Activated naive CD4-positive, alpha-beta T cell treated with anti-CD3 and anti-CD28 coated beads, Interleukin-2, amount 50 U/mL, for 16 hours (primary cell): Measurements from ENCODE around the gene CLSTN3.

ENCODE experiments used
- DNase-seq: peaks from one replicate; pipeline ENCODE4 v3.0.0-alpha.2; 2020

The CLSTN3 gene

GRCh38 chr12:7128681-7129286 is 1.4 kb upstream of the CLSTN3 start, which contains the start of gene RBP5:
Gene RBP5, minus strand, starts transcription at chr12:7128889. Its CDS starts 114 bp downstream, at chr12:7128775.
- no peak for DNase-seq

GRCh38 chr12:7129287-7129871 is 792 bp upstream of the CLSTN3 start:
- DNase-seq = no peak

GRCh38 chr12:7130701-7131501 is 730 bp downstream of the CLSTN3 start:
- DNase-seq = peak; percentile 40

GRCh38 chr12:7131502-7131866 is 1.3 kb downstream of the CLSTN3 start:
- DNase-seq = no peak

DNA sequence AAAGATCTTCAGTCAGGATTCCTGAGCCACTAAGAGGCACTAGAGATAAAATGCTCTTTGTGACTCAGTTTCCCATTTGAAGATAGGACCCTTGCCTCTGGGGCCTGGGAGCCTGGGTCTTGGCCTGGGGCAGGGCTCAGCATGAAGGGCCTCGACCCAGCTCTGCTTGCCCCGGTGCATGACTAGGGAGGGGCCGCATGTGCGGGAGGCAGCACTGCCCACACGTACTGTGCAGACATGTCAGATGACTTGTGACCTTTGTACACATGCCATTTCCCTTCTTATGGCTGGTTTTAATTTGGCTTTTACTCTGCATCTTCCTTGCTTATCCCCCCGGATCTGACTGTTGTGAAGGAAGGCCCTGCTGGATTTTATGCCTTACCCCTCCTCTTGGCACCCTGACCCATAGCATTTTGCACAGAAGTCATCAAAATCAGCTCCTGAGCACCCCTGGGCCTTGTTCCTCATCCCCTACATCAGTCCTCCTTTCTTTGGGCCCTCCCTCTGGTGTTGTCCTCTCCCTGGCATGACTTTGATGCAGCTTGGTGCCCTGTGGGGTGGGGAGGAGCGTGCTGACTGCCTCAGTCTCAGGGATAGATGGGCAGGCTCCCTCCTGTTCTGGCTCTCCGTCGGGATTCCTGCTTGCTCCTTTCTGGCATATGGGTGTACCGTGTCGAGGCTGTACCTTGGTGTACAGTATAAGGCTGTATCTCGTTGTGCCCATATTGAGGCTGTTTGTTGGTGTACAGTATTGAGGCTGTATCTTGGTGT is 4.4 kb downstream of the CLSTN3 start:
- DNase-seq = no peak

GRCh38 chr12:7136071-7136470 is 5.9 kb downstream of the CLSTN3 start:
- no peak for DNase-seq

DNA sequence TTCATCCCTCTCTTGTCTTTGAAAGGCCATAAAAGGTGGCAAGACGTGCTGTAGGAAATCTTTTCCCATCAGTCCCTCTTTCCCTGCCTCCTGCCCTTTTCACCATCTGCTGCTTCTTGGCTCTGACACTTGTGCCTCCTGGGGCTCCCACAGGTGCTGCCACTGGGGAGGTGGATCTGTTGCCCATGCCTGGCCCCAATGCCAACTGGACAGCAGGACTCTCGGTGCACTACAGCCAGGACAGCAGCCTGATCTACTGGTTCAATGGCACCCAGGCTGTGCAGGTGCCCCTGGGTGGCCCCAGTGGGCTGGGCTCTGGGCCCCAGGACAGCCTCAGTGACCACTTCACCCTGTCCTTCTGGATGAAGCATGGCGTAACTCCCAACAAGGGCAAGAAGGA is 6.5 kb downstream of the CLSTN3 start:
- DNase-seq = no peak

- DNase-seq = no peak
These were observed 7.7 kb downstream of the CLSTN3 start for GRCh38 chr12:7137908-7138307.

DNA sequence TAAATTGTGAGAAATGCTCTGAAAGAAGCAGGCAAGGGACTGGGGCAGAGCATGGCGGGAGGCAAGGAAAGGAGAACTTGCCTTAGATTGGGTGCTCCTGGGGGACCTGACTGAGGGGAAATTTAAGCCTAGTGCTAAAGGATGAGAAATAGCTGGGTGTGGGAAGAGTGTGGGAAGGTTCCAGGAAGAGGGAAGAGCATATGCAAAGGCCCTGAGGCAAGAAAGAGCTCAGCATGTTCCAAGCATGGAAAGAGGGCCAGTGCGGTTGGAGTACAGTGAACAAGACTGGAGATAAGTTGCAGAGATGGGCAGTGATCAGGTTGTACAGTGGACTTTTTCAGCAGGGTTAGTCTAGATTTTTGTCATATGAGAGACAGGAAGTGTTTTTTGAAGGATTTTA is 9.0 kb downstream of the CLSTN3 start:
- no peak for DNase-seq

- DNase-seq = no peak
These were observed 11.3 kb downstream of the CLSTN3 start for GRCh38 chr12:7141351-7142005.

DNA sequence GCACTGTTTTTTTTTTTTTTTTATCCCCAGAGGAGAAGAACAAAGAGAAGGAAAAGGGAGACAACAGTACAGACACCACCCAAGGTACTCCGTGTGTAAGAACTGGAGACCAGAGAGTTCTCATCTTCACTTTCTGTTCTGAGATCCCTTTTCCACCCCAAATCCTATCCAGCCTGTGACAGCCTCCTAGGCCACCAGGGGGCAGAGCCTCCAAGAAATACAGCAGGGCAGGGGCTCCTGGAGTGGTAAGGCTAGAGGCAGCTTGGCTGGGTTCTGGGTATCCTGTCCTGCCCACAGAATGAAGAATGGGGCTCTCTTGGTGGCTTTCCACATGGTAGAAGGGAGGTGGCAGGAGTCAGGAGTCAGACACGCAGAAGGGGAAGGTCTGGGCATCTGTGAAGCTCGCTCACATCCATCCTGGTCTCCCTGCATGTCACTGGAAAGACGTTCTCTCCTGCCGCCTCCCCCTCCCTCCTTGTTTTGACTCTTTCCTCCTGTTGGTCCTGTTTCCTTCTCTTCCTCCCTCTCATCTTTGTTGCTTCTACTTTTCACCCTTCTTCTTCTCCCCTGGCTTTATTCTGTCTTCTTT is 12.0 kb downstream of the CLSTN3 start:
- DNase-seq = peak; percentile 65

DNA sequence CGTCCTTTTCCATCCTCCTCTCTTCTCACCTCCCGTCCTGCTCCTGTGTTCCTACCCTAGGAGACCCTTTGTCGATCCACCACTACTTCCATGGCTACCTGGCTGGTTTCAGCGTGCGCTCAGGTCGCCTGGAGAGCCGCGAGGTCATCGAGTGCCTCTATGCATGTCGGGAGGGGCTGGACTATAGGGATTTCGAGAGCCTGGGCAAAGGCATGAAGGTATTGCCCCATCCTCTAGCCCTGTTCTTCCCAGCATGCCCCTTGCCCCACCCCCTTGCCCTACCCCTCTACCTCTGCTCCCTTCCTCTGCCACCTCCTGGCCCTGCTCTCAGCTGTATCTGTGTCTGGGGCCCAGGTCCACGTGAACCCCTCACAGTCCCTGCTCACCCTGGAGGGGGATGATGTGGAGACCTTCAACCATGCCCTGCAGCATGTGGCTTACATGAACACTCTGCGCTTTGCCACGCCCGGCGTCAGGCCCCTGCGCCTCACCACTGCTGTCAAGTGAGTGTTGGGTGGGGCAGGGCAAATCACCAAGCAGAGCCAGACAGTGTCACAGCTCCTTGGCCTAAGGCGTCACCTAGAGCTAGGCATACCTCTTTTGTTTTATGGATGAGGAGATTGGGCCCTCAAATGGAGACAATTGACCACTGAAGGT is 12.8 kb downstream of the CLSTN3 start:
- no peak for DNase-seq

DNA sequence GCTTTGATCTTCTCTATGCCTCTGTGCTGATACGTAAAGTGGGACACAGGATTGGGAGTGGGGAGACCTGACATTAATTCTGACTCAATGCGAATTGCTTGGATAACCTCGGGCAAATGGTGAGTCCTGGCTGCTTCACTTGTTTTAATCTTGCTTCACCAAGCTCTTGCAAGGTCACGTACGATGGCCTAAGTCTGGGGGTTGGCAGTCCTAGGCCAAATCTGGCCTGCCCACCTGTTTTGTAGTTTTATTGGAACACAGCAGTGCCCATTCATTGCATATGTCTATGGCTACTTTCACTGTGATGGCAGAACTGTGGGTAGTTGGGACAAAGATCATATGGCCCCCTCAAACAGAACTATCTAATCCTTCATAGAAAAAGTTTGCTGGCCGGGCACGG is 13.4 kb downstream of the CLSTN3 start:
- no peak for DNase-seq

GRCh38 chr12:7144414-7145120 is 14.4 kb downstream of the CLSTN3 start:
- DNase-seq = no peak

GRCh38 chr12:7145671-7146070 is 15.5 kb downstream of the CLSTN3 start:
- no peak for DNase-seq

DNA sequence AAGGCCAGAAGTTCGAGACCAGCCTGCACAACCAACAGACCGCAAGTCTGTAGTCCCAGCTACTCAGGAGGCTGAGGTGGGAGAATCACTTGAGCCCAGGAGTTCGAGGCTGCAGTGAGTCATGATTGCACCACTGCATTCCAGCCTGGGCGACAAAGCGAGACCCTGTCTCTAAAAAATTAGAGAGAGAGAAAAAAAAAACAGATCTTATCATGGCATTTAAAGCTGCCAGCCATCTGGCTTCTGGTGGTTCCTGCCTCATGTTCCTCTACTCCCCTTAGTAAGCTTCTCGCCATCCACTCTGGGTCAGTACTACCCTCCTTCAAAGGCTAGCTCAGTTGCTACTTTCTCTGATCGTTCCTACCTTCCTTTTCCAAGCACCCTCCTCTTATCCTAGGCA is 16.1 kb downstream of the CLSTN3 start:
- no peak for DNase-seq

- DNase-seq = no peak
These were observed 16.7 kb downstream of the CLSTN3 start for GRCh38 chr12:7146906-7147305.

- DNase-seq = no peak
These were observed 20.2 kb downstream of the CLSTN3 start for GRCh38 chr12:7150356-7150755.

GRCh38 chr12:7150841-7151240 is 20.7 kb downstream of the CLSTN3 start:
- DNase-seq = no peak

DNA sequence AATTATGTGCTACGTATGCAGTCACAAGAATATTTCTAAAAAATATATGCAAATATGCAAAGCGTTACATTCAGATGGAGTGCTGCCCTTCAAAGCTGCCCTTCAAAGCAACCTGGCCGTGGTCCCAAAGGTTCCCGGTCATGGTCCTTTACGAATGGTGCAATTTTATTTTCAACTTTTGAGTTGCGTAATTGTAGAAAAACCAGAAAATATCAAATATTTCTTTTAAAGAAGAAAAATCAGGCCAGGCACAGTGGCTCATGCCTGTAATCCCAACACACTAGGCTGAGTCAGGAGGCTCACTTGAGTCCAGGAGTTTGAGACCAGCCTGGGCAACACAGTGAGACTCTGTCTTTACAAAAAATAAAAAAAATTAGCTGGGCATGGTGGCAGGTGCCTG is 21.4 kb downstream of the CLSTN3 start:
- no peak for DNase-seq

GRCh38 chr12:7152818-7153217 is 22.6 kb downstream of the CLSTN3 start:
- no peak for DNase-seq
